ENCODE data around the gene NTF3.

Gene NTF3

DNA sequence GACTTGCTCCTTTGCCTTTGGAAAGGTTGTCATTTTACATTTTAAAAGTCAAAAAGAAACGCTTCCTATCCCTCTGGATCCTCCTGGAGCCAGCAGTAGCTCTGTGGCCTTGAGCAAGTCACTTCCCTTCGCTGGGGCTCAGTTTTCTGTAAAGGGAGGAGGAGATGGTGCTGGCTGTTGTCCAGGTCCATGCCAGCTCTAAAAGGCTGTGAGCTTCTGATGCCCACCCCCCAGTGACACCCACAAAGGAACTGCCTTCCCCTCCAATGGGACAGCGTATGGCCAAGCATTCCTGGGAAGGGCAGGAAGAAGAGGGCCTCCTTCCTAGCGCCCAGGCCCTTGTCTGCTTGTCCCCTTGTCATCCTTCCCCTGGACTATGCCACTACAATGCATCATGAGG is 81.5 kb downstream of the NTF3 start:
- H3K36me3 ChIP-seq (ENCODE audit: control insufficient read depth in 2 of 2, insufficient read depth in 1 of 2, low read length in 2 of 2), result no peaks in the 10 kb centered on the region
- H3K4me1 ChIP-seq (ENCODE audit: control insufficient read depth, insufficient read depth, low read length), result no peaks in the 10 kb centered on the region
- TF ChIP-seq, protein P1, sequence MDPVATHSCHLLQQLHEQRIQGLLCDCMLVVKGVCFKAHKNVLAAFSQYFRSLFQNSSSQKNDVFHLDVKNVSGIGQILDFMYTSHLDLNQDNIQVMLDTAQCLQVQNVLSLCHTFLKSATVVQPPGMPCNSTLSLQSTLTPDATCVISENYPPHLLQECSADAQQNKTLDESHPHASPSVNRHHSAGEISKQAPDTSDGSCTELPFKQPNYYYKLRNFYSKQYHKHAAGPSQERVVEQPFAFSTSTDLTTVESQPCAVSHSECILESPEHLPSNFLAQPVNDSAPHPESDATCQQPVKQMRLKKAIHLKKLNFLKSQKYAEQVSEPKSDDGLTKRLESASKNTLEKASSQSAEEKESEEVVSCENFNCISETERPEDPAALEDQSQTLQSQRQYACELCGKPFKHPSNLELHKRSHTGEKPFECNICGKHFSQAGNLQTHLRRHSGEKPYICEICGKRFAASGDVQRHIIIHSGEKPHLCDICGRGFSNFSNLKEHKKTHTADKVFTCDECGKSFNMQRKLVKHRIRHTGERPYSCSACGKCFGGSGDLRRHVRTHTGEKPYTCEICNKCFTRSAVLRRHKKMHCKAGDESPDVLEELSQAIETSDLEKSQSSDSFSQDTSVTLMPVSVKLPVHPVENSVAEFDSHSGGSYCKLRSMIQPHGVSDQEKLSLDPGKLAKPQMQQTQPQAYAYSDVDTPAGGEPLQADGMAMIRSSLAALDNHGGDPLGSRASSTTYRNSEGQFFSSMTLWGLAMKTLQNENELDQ (tag by site-specific recombination; IDR thresholded peaks at IDR 0.05; ENCODE audit: low read depth), result no peak
- TF ChIP-seq ZNF777 (tag by site-specific recombination; IDR thresholded peaks at IDR 0.05; ENCODE audit: borderline replicate concordance) (no peak), ZNF624 (tag by site-specific recombination; IDR thresholded peaks at IDR 0.05) (no peak), FEZF1 (tag by site-specific recombination; IDR thresholded peaks at IDR 0.05) (no peak), TCF7L2 (IDR thresholded peaks at IDR 0.05; ENCODE audit: borderline replicate concordance, low read depth, low read length) (no peak), ZNF354C (tag by site-specific recombination; IDR thresholded peaks at IDR 0.05; ENCODE audit: borderline replicate concordance, low read depth) (no peak), ZNF521 (tag by site-specific recombination; IDR thresholded peaks at IDR 0.05) (no peak), OSR2 (tag by site-specific recombination; IDR thresholded peaks at IDR 0.05) (no peak)
- no peaks in the 10 kb centered on the region for H3K9me3 ChIP-seq (ENCODE audit: control insufficient read depth, insufficient read depth, low read depth, low read length)
- H3K27ac ChIP-seq (ENCODE audit: extremely low read depth, low read depth, low read length), result no peak overlapping the region
- CTCF ChIA-PET, result interaction anchor here (0.8 to 1.1 kb wide), 2 partner anchors 84 to 316 kb away, joined by 3 to 4 read pairs; no protein-coding TSS in a partner anchor
- no peak overlapping the region for H3K4me3 ChIP-seq (ENCODE audit: low read depth, low read length)
- POLR2A ChIA-PET, result no interaction called here

DNA sequence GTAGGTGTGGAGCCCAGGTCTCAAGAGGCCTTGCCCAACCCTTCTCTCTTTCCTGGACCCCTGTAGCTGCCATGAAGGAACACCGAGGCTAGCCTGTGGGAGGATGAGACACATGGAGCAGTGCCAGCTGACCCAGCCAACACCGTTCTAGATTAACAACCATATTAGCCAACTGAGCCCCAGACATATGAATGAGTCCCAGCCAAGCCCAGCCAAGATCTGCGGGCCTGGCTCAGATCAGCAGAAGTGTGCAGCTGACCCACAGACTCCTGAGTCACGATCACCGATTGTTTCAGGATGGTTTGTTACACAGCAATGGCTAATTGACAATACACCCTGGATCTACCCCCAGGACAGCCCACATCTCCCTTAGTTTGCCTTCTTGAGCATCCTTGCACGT is 82.1 kb downstream of the NTF3 start:
- no peak overlapping the region for H3K4me3 ChIP-seq (ENCODE audit: low read depth, low read length)
- H3K9me3 ChIP-seq (ENCODE audit: control insufficient read depth, insufficient read depth, low read depth, low read length), result no peaks in the 10 kb centered on the region
- ChIA-PET CTCF (interaction anchor here (0.8 kb wide), 1 partner anchor 85 kb away, joined by 3 read pairs; no protein-coding TSS in a partner anchor), POLR2A (no interaction called here)
- no peaks in the 10 kb centered on the region for H3K36me3 ChIP-seq (ENCODE audit: control insufficient read depth in 2 of 2, insufficient read depth in 1 of 2, low read length in 2 of 2)
- no peak overlapping the region for H3K27ac ChIP-seq (ENCODE audit: extremely low read depth, low read depth, low read length)
- no peaks in the 10 kb centered on the region for H3K4me1 ChIP-seq (ENCODE audit: control insufficient read depth, insufficient read depth, low read length)
- TF ChIP-seq ZXDB (tag by site-specific recombination; IDR thresholded peaks at IDR 0.05), result no peak
- TF ChIP-seq ZNF530 (tag by site-specific recombination; IDR thresholded peaks at IDR 0.05; ENCODE audit: low read depth), result no peak
- TF ChIP-seq ZFP3 (tag by site-specific recombination; IDR thresholded peaks at IDR 0.05; ENCODE audit: low read depth), result no peak
- no peak for TF ChIP-seq ZNF596 (tag by site-specific recombination; IDR thresholded peaks at IDR 0.05)
- TF ChIP-seq ZNF324 (tag by site-specific recombination; IDR thresholded peaks at IDR 0.05), result no peak

DNA sequence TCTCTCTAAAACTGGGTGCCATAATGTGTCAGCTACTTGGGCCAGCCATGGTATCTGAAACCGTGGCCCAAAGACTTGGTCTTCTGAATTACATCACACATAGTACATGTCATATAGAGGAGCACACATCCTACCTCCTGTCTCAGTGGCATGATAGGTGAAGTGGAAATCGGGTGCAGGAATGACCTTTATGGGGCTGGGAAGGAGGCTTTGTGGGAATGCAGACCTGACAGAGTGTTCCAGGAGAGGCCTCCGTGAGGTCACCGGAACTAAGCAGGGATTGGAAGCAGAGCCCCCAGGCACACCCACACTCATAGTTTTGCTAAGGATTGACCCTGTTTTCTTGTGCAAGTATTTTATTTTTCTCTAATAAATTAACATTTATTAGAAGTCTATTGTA is 82.6 kb downstream of the NTF3 start:
- CTCF ChIA-PET, result no interaction called here
- no peaks in the 10 kb centered on the region for H3K36me3 ChIP-seq (ENCODE audit: control insufficient read depth in 2 of 2, insufficient read depth in 1 of 2, low read length in 2 of 2)
- H3K4me3 ChIP-seq (ENCODE audit: low read depth, low read length), result no peak overlapping the region
- no peaks in the 10 kb centered on the region for H3K9me3 ChIP-seq (ENCODE audit: control insufficient read depth, insufficient read depth, low read depth, low read length)
- POLR2A ChIA-PET, result no interaction called here
- H3K27ac ChIP-seq (ENCODE audit: extremely low read depth, low read depth, low read length), result no peak overlapping the region
- H3K4me1 ChIP-seq (ENCODE audit: control insufficient read depth, insufficient read depth, low read length), result no peaks in the 10 kb centered on the region
- no peak for TF ChIP-seq ZNF266 (tag by site-specific recombination; IDR thresholded peaks at IDR 0.05; ENCODE audit: low read depth)
- TF ChIP-seq, protein P2, sequence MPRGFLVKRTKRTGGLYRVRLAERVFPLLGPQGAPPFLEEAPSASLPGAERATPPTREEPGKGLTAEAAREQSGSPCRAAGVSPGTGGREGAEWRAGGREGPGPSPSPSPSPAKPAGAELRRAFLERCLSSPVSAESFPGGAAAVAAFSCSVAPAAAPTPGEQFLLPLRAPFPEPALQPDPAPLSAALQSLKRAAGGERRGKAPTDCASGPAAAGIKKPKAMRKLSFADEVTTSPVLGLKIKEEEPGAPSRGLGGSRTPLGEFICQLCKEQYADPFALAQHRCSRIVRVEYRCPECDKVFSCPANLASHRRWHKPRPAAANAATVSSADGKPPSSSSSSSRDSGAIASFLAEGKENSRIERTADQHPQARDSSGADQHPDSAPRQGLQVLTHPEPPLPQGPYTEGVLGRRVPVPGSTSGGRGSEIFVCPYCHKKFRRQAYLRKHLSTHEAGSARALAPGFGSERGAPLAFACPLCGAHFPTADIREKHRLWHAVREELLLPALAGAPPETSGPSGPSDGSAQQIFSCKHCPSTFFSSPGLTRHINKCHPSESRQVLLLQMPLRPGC (tag by site-specific recombination; IDR thresholded peaks at IDR 0.05), result no peak
- TF ChIP-seq ZNF623 (tag by site-specific recombination; IDR thresholded peaks at IDR 0.05), result no peak
- TF ChIP-seq YY2 (tag by site-specific recombination; IDR thresholded peaks at IDR 0.05), result no peak
- TF ChIP-seq ZFP3 (tag by site-specific recombination; IDR thresholded peaks at IDR 0.05; ENCODE audit: low read depth), result no peak
- TF ChIP-seq, protein P1 (tag by site-specific recombination; IDR thresholded peaks at IDR 0.05; ENCODE audit: low read depth), result no peak
- TF ChIP-seq, protein P3, sequence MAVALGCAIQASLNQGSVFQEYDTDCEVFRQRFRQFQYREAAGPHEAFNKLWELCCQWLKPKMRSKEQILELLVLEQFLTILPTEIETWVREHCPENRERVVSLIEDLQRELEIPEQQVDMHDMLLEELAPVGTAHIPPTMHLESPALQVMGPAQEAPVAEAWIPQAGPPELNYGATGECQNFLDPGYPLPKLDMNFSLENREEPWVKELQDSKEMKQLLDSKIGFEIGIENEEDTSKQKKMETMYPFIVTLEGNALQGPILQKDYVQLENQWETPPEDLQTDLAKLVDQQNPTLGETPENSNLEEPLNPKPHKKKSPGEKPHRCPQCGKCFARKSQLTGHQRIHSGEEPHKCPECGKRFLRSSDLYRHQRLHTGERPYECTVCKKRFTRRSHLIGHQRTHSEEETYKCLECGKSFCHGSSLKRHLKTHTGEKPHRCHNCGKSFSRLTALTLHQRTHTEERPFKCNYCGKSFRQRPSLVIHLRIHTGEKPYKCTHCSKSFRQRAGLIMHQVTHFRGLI (tag by site-specific recombination; IDR thresholded peaks at IDR 0.05), result no peak
- no peak for TF ChIP-seq ZNF776 (tag by site-specific recombination; IDR thresholded peaks at IDR 0.05; ENCODE audit: borderline replicate concordance)
- TF ChIP-seq WT1 (tag by site-specific recombination; IDR thresholded peaks at IDR 0.05), result no peak
- no peak for TF ChIP-seq HOXC10 (CRISPR knock-in tag; IDR thresholded peaks at IDR 0.05)
- no peak for TF ChIP-seq SP3 (tag by site-specific recombination; IDR thresholded peaks at IDR 0.05)
